Stimulated activated CD8-positive, alpha-beta memory T cell treated with anti-CD3 and anti-CD28 coated beads, Interleukin-7, amount 100 ng/mL, for 4 hours (primary cell): ENCODE data around the gene NASP.
"Not testable (repeated sequence)": the region's sequence is repeated elsewhere in the genome, so short reads cannot be mapped to it uniquely, and the experiment has no call there.

Experiments
- DNase-seq, 2 donors: peaks; one replicate each; pipeline ENCODE4 v3.0.0-alpha.2; 2020; ENCODE audit warnings: low read depth in 2 of 2

NASP gene

GRCh38 chr1:45569962-45570581 lies 13.8 kb upstream of the NASP start:
- DNase-seq = peak; percentile 45 to 57

GRCh38 chr1:45570631-45571030 lies 13.2 kb upstream of the NASP start:
- DNase-seq = no peak

GRCh38 chr1:45573231-45573804 lies 10.5 kb upstream of the NASP start:
- DNase-seq = no peak

GRCh38 chr1:45574105-45574626 lies 9.7 kb upstream of the NASP start:
- DNase-seq = no peak

- DNase-seq = peak; percentile 91 to 93
Measured at GRCh38 chr1:45583264-45583665, 576 bp upstream of the NASP start.

- DNase-seq = peak; percentile 71 to 79
Measured at GRCh38 chr1:45584351-45585109, 689 bp downstream of the NASP start.

- no peak for DNase-seq
Measured at GRCh38 chr1:45585110-45585426, 1.2 kb downstream of the NASP start.

- DNase-seq = no peak
Measured at GRCh38 chr1:45585496-45586075, 1.7 kb downstream of the NASP start.

- no peak for DNase-seq
Measured at GRCh38 chr1:45586769-45587168, 2.9 kb downstream of the NASP start.

- no peak for DNase-seq
Measured at GRCh38 chr1:45589861-45590260, 6.0 kb downstream of the NASP start.

- DNase-seq = no peak
Measured at GRCh38 chr1:45594412-45594811, 10.6 kb downstream of the NASP start.

- not testable (repeated sequence) for DNase-seq
Measured at GRCh38 chr1:45596765-45597164, 12.9 kb downstream of the NASP start.

GRCh38 chr1:45604239-45604638 lies 20.4 kb downstream of the NASP start:
- DNase-seq = no peak

- no peak for DNase-seq
Measured at GRCh38 chr1:45607404-45608074, 23.7 kb downstream of the NASP start.

- no peak for DNase-seq
Measured at GRCh38 chr1:45608175-45609156, 24.6 kb downstream of the NASP start.

- DNase-seq = no peak
Measured at GRCh38 chr1:45610589-45611226, 26.9 kb downstream of the NASP start.

- no peak for DNase-seq
Measured at GRCh38 chr1:45612941-45613579, 29.2 kb downstream of the NASP start.

- DNase-seq = no peak
Measured at GRCh38 chr1:45615885-45616284, 32.0 kb downstream of the NASP start.

- DNase-seq = no peak
Measured at GRCh38 chr1:45617618-45618017, 33.8 kb downstream of the NASP start.
